ENCODE results near the gene PHAX. TPM values are rescaled to one million over a fixed set of nuclear protein-coding genes. Genes with fewer than 3 reads are reported as not detected.
A peak's percentile ranks its signal among the peaks of the same experiment; 100 is the strongest.
"Not testable (repeated sequence)": the region's sequence is repeated elsewhere in the genome, so short reads cannot be mapped to it uniquely, and the experiment has no call there.

The PHAX gene
- polyA plus RNA-seq, 1 donor, result 38.8 TPM

DNA sequence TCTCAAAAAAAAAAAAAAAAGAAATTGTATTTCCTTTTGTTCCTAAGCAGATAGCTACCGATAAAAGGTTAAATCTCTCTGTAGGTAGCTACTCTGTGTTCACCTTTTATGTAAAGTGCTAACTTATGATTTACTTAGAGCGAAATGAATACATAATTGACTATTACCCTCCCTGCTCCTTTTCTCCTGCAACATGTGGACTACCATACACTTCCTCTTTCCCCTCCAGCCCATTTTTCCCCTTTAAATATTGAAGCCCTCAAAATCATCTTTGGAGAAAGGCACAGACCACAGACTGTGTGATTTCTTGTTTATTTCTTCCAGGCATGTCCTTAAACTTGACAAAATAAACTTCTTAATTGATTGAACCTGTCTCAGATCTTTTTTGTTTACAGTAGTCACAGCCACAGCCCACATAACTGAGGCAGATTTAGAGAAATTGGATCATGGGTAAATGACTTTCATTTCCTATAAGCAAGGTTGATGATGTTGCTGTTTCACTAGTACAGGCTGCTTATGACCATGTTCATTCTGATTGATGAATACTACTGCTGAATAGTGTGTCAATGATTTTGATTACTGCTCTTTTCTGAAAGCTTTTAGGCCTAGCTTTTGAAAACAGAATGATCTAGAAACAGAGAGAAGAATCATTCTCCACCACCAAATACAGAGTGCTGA lies 59.2 kb downstream of the PHAX start:
- DNase-seq, result no peak

DNA sequence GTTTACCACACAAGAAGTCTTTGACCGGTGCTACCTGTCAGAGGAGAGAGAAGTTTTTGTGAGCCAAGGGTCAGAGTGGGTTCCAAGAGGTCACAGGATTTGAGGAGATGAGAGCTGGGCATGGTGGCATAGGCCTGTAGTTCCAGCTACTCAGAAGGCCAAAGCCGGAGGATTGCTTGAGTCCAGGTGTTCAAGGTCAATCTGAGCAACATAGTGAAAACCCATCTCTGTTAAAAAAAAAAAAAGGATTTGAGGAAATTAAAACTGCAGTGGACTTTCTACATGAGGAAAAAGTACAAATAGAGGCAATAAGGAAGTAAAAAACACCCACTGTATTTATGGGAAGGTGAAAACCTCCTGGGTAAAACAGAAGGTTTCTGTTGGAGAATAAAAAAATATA lies 63.8 kb downstream of the PHAX start:
- DNase-seq, result no peak

DNA sequence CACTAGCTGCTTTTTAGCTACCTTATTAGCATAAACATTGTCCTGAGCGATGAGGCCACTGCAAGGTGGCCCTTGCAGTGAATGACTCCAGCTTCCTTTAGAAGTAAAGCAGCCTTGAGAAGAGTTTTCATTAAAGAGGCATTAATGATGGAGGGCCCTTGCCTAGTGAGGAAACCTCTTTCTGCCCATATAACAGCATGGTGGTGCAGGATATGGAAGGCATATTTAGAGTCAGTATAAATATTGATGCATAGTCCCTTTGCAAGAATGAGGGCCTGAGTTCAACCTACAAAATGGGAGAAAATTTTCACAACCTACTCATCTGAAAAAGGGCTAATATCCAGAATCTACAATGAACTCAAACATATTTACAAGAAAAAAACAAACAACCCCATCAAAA lies 69.4 kb downstream of the PHAX start:
- DNase-seq, result not testable (repeated sequence)

DNA sequence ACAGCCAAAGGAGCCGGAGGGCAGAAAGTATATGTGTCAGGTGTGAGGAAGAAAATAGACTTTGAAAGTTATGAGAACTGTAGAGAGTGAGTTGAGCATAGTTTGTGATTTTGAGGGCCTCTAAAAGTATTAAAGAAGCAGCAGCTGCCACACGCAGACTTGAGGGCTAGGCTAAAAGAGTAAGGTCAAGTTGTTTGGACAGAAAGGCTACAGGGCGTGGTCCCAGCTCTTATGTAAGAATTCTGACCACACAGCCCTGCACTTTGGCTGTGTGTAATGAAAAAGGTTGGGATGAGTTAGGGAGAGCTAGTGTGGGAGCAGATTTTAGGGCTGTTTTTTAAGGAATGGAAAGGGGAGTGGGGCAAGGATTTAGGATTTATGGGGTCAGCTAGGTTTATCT lies 70.9 kb downstream of the PHAX start:
- DNase-seq, result not testable (repeated sequence)

DNA sequence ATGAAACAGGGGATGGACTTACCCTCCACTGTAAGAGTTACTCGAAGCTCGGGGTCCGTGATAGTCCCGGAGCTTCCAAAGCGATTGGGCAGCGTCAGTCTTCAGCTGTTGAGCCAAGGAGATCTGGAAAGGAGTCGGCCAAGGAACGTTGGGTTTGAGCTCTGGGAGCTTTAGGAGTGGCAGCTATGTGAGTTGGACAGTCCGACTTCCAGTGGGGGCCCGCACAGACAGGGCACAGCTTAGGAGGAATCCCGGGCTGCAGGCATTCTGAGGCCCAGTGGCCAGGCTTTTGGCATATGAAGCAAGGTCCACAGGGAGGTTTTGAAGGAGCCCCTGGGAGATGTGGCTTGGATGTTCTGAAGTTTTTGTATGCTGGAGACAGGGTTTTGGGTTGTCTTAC lies 72.7 kb downstream of the PHAX start:
- DNase-seq, result no peak

DNA sequence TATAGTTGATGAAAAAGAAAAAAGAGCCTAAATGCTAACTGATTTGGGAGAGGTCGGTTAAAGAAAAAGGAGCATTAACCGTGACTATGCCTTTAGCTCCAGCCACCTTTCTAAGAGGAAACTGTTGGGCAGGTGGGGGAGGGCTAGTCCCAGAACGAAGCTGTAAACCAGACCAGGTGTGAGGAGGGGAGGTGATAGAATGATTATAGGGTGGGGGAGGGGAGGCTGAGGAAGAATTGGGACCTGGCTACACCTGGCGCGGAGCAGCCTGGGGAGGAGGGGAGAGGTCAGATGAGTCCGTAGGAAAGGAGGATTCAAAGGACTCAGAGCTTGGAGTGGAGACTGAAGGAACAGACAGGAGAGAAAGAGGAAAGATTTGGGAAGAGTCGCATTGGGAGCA lies 73.4 kb downstream of the PHAX start:
- no peak for DNase-seq

DNA sequence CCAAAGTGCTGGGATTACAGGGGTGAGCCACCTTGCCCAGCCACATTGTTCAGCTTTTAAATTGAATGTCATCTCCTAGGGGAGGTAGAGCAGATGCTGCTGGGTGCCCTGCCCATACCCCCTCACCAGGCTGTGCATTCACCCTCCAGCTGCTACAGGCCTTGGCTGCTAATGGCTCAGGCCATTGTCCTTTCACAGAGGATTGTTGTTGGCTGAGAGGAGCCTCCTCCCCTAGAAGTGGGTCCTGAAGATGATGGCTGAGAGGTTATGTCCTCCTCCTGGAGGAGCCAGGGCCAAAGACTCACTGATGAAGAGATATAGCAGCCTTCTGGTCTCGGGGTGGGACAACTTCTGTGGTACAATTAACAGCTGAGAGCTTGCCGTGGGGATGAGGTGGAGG lies 74.6 kb downstream of the PHAX start:
- DNase-seq, result no peak

DNA sequence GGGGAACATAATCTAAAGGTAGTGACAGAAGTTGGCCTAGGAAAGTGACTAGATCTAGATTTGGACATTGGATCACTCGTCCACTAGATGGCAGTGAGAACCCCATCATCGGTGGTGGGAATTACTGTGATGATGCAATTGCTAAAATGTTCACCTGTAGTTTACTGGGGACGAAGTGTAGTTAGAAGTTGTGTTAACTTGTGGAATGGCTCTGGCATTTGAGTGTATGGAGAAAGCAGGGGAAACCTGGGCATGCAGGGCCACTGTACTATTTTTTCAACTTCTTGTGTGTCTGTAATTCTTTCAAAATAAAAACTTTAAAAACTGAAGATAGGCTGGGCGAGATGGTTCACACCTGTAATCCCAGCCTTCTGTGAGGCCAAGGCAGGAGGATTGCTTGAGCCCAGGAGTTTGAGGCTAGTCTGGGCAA lies 75.5 kb downstream of the PHAX start:
- DNase-seq, result peak; percentile 68

Other genes with a start within 250 kb of the PHAX start
- gene GRAMD2B, start 177.5 kb upstream of the PHAX start, polyA plus RNA-seq (ENCODE audit: insufficient read length), result 11.8 TPM
- gene ALDH7A1, start 5.7 kb upstream of the PHAX start, polyA plus RNA-seq (ENCODE audit: insufficient read length), result 53.4 TPM
- gene LMNB1, start 176.2 kb downstream of the PHAX start, polyA plus RNA-seq (ENCODE audit: insufficient read length), result 39.1 TPM